Thoracic aorta (tissue), 2 donors: ENCODE data around the gene HMG20B. TPM values are rescaled to one million over a fixed set of nuclear protein-coding genes. Genes with fewer than 3 reads are reported as not detected.
A peak's percentile ranks its signal among the peaks of the same experiment; 100 is the strongest.

ENCODE experiments used
- ATAC-seq: fragments of 150-250 bp; one replicate; pipeline ENCODE4 v1.8.0; 2017; ENCODE audit warnings: low read depth; ENCODE audit not compliant: insufficient number of reproducible peaks, low FRiP score
- DNase-seq: peaks from one replicate; pipeline ENCODE4 v3.0.0-alpha.2; 2020; ENCODE audit warnings: low spot score
- H3K27ac ChIP-seq, 2 donors: fragments of 200-600 bp; sonication (generic); 1 replicate in 1 of 2; 2 replicates in 1 of 2; pipeline ENCODE4 v1.5.1; 2016; ENCODE audit warnings: mild to moderate bottlenecking in 2 of 2, moderate library complexity in 2 of 2
- H3K27me3 ChIP-seq: fragments of 200-600 bp; sonication (generic); replicated peaks from 2 replicates; pipeline ENCODE4 v1.6.0; 2016; ENCODE audit warnings: mild to moderate bottlenecking; ENCODE audit not compliant: insufficient read depth
- H3K36me3 ChIP-seq: fragments of 200-600 bp; sonication (generic); one replicate; pipeline ENCODE4 v1.5.1; 2016
- H3K4me1 ChIP-seq, 2 donors: fragments of 200-600 bp; sonication (generic); 1 replicate in 1 of 2; 2 replicates in 1 of 2; pipeline versions ENCODE4 v1.5.1 to v1.6.0; 2016; ENCODE audit warnings: low read depth in 2 of 2, mild to moderate bottlenecking in 1 of 2; ENCODE audit not compliant: control insufficient read depth in 1 of 2
- H3K4me3 ChIP-seq: fragments of 200-600 bp; sonication (generic); 2 replicates; pipeline ENCODE4 v1.5.1; 2016; ENCODE audit warnings: mild to moderate bottlenecking
- H3K9me3 ChIP-seq: fragments of 200-600 bp; sonication (generic); 2 replicates; pipeline ENCODE4 v1.5.1; 2016
- CTCF ChIP-seq: fragments of 200-600 bp; sonication (generic); IDR thresholded peaks from one replicate; pipeline ENCODE4 v1.5.1; 2019; ENCODE audit warnings: antibody characterized with exemption
- total RNA-seq, 2 donors: library from RNA; depleted of rRNA; stranded (reverse); fragments of >200 nt; gene quantifications; one replicate each; pipeline versions ENCODE4 v1.1.0 to v1.2.3, GENCODE V29; 2016

Gene HMG20B
- total RNA-seq, 2 donors from 2014 or later = 90.8 to 120 TPM

- H3K36me3 ChIP-seq = peaks cover 5% of the 10 kb centered on the region
- H3K27ac ChIP-seq = peak within 1 kb of the TSS; percentile 98 to 99
- TF ChIP-seq CTCF = no peak
- H3K27me3 ChIP-seq = no peaks in the 10 kb centered on the region
- DNase-seq (peak; percentile 52), ATAC-seq (no peak)
- peak within 1 kb of the TSS; percentile 87 for H3K4me3 ChIP-seq
- no peaks in the 10 kb centered on the region for H3K9me3 ChIP-seq
- H3K4me1 ChIP-seq = peaks cover 38 to 73% of the 10 kb centered on the region in 2 donors
Observed at GRCh38 chr19:3606690-3607289, 34.0 kb downstream of the HMG20B start, which contains the start of gene TBXA2R. TSS of gene TBXA2R (minus strand) at chr19:3606875. CDS start at chr19:3600634, 6,241 bp downstream.

GRCh38 chr19:3607303-3608078, 34.7 kb downstream of the HMG20B start:
- no peak for DNase-seq
- H3K27me3 ChIP-seq = no peaks in the 10 kb centered on the region
- TF ChIP-seq CTCF = no peak
- H3K4me1 ChIP-seq = peaks cover 38 to 66% of the 10 kb centered on the region in 2 donors
- H3K36me3 ChIP-seq = peaks cover 10% of the 10 kb centered on the region
- no peak for ATAC-seq
- no peaks in the 10 kb centered on the region for H3K9me3 ChIP-seq
- H3K27ac ChIP-seq = peak overlapping the region; percentile 98 to 99
- H3K4me3 ChIP-seq = peak overlapping the region; percentile 87

GRCh38 chr19:3608079-3608641, 35.4 kb downstream of the HMG20B start:
- H3K4me1 ChIP-seq = peaks cover 38 to 60% of the 10 kb centered on the region in 2 donors
- ATAC-seq (no peak), DNase-seq (no peak)
- peaks cover 10% of the 10 kb centered on the region for H3K36me3 ChIP-seq
- peak overlapping the region; percentile 87 for H3K4me3 ChIP-seq
- no peak for TF ChIP-seq CTCF
- H3K9me3 ChIP-seq = no peaks in the 10 kb centered on the region
- no peaks in the 10 kb centered on the region for H3K27me3 ChIP-seq
- H3K27ac ChIP-seq = peak overlapping the region; percentile 98 to 99

- H3K27ac ChIP-seq = peak overlapping the region; percentile 83 to 99
- no peak for ATAC-seq
- DNase-seq = no peak
- TF ChIP-seq CTCF = no peak
- no peaks in the 10 kb centered on the region for H3K27me3 ChIP-seq
- H3K4me1 ChIP-seq = peaks cover 33 to 53% of the 10 kb centered on the region in 2 donors
- peaks cover 10% of the 10 kb centered on the region for H3K36me3 ChIP-seq
- peak overlapping the region; percentile 7 for H3K4me3 ChIP-seq
- no peaks in the 10 kb centered on the region for H3K9me3 ChIP-seq
Observed at GRCh38 chr19:3608750-3609322, 36.1 kb downstream of the HMG20B start.
